HG03039 (cell line): ENCODE data around the gene PRM2.

Experiments
- ATAC-seq: cut with Tn5 transposase; IDR thresholded peaks from one replicate; pipeline ENCODE4 v1.9.1; 2021; ENCODE audit warnings: mild to moderate bottlenecking, moderate library complexity; ENCODE audit not compliant: unreplicated experiment

PRM2 gene, protein sequence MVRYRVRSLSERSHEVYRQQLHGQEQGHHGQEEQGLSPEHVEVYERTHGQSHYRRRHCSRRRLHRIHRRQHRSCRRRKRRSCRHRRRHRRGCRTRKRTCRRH

DNA sequence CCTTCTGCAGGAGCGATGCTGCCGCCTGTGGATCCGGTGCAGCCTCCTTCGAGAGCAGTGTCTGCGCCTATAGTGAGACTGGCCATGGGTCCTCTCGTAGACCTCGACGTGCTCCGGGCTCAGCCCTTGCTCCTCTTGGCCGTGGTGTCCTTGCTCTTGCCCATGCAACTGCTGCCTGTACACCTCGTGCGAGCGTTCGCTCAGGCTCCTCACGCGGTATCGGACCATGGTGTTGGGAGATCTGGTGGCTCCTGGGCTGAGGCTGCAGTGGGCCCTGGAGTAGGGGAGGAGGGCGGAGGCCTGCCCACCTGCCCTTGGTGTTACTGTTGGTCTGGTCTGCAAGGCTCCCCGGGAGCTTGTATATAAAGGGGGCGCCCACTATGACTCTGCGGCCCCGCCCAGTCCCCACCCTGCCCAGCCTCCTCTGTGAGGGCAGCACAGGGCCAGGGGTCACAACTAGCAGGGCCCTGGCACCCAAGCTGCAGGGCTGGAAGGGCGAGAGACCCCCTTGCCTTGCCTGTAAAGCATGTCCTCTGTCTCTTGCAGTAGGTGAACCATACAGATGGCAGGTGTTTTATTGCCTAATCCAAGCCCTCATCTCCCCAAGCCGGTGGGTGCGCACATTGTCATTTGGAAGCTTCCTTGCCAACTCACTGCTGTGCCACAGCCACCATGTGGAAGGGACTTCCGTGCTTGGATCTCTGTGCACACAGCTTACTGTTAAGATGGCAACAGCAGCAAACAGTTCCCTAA, at the start of gene PRM2:
PRM2 (minus strand) TSS at position 338 of the 753 bp plus-strand sequence; CDS start at position 228, 110 bp downstream.
- ATAC-seq = no peak

DNA sequence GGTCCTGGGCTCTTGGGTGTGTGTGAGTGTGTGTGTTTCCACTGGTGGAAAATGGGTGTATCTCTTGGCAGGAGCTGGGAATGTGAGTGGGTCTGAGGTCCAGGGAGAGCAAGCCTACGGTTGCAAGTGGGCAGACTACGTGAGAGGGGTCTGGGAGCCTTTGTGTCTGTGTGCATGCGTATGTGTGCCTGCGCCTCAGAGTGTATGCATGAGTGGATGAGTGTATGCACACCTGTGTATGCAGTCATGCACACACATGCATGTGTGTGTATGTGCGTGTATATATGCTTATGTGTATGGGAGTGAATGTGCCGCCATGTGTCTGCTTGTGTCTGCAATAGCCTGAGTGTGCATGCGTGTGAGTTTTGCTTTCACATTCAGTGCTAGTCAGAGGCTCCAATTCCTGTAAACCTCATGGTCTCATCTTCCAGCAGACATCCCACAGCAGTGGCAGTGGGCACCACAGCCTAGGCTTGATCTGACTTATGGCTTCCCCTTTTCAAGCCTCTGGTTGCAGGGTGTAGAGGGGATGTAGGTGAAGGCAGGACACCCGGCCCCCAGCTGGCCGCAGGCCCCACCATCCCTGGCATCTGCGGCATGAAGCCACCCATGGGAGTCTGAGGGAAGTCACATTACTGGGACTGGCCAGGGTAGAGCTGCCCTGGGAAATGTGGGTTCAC, 49.3 kb upstream of the PRM2 start:
- ATAC-seq = no peak

DNA sequence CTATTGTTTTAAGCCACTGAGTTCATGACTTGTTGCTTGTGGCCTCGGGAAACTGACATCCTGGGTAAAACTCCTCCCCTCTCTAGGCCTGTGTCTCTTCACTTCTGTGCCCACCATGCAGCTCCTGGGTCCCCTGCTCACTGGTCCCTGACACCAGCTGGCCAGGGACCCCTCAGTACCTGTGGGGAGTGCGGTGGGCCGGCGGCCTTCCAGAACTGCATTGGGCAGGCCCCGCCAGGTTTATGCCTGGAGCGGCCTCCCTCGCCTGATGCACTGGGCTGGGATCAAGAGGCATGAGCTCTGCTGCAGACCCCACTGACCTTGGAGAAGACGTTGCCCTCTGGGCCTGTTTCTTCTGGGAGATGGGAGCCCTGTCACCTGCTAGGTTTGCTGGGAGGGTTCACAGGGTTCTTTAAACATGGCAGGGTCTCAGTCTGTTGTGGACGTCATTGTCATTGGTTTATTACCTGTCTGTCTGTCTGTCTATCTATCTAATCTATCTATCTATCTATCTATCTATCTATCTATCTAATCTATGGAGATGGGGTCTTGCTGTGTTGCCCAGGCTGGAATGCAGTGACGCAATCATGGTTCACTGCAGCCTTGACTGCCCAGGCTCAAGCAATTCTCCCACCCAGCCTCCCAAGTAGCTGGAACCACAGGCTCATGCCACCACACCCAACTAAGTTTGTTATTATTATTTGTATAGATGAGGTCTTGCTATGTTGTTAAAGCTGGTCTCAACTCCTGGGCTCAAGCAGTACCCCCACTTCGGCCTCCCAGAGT, 47.5 kb upstream of the PRM2 start:
- no peak for ATAC-seq

DNA sequence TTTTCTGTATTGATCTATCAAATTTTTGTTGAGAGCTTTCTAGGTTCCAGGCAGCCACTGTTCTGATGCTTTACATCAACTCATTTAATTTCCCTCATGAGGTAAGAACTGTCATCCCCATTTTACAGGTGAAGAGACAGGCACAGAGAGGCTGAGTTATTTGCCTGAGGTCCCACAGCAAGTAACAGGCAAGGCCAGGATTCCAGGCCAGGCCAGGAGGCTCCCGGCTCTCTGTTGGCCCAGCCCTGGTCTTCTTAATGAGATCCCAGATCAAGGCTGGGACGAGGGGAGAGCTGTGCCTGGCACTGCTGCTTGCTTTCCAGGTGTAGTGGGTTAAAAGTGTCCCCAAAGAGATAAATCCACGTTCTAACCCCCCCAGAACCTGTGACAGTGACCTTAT, 46.5 kb upstream of the PRM2 start:
- ATAC-seq = no peak

DNA sequence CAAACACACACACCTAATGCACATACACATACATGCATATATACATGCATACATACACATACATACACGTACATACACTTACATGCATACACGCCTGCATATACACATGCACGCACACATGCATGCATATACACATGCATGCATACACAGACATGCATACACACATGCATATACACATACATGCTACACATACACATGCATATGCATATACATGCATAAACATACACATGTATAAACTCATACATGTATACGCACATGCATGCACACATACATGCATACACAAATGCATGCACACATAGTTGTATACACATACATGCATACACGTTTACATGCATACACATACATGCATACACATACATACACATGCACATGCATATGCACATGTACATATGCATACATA, 45.4 kb upstream of the PRM2 start:
- ATAC-seq = no peak

DNA sequence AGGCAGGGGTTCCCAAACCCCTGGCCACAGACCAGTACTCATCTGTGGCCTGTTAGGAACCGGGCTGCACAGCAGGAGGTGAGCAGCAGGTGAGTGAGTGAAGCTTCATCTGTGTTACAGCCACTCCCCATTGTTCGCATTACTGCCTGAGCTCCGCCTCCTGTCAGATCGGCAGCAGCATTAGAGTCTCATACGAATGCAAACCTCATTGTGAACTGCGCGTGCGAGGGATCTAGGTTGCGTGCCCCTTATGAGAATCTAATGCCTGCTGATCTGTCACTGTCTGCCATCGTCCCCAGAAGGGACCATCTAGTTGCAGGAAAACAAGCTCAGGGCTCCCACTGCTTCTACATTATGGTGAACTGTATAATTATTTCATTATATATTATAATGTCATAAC, 43.9 kb upstream of the PRM2 start:
- no peak for ATAC-seq

DNA sequence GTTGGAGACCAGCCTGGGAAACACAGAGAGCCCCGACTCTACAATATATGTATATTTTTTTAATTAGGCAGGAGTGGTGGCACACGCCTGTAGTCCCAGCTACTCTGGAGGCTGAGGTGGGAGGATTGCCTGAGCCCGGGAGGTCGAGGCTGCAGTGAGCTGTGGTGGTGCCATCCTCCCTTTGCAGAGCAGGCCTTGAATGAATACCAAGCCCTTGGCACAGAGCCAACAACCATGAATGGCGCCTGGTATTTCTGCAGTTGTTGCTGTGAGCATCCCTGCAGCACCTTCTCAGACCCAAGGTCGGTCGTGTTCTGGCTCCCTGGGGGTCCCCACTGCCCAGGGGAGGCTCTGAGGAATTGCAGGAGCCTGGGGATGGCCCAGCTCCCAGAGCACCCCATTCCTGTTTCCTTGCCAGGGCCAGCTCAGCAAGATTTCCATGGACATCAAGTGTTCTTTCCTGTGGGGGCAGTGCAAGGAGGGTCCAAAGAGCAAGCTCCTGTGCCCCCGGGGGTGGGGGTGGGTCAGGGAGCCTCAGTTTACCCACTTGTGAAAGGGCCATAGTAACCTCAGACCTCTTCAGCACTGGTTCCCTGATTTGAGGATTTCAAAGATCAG, 43.4 kb upstream of the PRM2 start:
- no peak for ATAC-seq

DNA sequence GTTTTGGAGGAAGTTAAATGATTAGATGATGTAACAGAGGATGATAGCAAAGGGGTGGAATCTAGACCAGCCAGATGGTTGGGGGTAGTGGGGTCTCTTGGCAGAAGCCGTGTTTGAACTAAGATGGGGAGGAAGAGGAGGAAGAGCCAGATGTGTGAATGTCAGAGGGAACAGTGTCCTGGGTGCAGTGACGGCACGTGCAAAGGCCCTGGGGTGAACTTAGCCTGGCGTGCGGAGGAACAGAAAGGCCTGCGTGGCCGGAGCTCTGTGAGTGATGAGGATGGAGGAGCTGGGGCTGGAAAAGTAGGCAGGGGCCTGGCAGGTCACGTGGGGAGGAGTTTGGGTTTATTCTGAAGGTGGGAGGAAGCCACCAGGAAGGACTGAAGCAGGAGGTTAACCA, 42.5 kb upstream of the PRM2 start:
- ATAC-seq = no peak

DNA sequence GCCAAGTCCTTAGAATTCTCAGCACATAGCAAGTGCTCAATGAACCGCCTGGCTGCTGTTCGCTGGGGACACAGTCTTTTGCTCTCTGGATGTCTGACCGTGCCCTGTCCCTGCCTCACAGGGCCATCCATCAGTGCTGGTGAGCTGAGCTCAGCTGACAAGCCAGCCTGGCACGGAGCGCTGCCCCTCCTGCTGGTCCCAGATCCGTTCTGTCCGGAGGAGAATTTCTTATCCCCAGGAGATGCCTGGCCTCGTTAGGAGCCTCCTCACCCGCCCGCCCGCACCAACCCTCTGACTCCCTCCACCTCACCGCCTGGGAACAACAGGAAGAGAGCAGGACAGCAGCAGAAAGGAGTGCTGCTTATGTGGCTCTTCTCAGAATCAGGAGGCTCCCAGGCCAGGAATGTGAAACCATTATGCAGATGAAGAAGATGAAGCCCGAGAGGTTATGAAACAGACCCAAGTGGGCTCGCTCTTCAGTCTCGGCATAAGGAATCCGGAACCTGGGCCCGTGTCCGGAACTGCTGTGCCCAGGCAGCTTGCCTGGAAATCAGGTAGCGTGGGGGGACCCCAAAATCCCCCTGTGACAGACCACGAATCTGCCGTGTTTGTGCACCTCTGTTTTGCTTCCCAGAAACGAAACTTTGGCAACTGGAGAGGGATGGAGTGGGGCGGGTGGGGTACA, 40.2 kb upstream of the PRM2 start:
- no peak for ATAC-seq

DNA sequence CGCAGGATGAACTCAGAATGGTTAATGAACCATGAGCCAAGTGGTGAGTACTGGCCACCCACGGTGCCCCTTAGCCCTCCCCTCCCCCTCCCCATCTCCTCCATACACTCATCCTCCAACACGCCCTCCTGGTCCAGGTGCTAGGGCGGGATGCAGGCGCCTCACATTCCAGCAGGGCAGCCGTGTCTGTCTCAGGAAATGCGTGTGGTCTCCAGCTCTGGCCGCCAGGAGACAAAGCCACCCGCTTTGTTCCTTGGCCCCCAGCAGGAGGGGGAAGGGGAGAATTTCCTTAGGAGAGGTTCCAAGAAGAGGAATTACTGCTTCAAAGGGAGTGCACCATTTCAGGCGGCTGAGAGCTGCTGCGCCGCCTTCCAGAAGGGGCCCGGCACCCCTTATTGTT, 39.2 kb upstream of the PRM2 start:
- ATAC-seq = no peak

DNA sequence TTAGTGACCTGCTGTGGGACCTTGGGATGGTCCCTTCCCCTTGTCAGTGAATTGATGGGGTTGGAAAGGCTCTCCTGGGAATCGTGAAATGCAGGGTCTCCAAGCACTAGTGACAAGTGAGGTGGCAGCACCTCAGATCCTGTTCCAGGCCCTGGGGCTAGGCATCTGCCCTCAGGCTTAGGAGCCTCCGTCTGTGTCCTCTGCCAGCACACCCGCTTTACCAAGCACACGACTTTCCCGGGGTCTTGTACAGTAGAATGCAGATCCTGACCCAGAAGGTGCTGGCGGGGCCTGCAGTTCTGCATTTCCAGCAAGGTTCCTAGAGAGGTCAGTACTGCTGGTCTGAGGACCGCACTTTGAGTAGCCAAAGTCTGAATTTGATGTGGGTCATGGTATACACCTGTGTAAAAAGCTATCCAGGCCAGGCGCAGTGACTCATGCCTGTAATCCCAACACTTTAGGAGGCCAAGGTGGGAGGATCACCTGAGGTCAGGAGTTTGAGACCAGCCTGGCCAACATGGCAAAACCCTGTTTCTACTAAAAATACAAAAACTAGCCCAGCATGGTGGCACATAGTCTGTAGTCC, 38.1 kb upstream of the PRM2 start:
- ATAC-seq = no peak

DNA sequence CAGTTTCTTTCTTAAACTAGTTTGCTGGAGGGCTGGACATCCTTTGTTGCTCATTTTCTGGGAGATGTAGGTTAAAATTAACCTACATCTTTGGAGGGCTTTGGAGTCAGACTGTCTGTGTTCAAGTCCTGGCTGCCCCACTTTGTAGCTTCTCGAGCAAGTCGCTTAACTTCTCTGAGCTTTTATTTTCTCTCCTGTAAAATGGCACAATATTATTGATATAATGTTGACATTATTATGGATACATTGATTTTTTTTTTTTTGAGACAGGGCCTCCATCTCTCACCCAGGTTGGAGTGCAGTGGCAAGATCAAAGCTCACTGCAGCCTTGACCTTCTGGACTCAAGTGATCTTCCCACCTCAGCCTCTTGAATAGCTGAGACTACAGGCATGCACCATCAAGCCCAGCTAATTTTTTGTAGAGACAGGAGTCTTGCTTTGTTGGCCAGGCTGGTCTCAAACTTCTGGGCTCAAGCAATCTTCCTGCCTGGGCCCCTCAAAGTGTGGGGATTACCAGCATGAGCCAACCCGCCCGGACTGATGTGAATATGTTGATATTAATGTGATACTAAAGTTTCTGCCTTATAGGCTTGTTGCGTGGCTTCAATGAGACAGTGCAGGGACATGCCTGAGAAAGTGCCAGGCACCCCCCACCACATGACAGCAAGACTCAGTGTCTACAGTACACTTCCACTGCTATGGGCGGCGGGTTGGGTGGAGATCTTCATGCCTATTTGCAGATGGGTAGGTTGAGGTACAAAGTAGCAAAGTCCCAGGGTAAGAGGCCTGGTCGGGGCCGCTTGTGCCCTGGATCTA, 37.4 kb upstream of the PRM2 start:
- ATAC-seq = no peak

DNA sequence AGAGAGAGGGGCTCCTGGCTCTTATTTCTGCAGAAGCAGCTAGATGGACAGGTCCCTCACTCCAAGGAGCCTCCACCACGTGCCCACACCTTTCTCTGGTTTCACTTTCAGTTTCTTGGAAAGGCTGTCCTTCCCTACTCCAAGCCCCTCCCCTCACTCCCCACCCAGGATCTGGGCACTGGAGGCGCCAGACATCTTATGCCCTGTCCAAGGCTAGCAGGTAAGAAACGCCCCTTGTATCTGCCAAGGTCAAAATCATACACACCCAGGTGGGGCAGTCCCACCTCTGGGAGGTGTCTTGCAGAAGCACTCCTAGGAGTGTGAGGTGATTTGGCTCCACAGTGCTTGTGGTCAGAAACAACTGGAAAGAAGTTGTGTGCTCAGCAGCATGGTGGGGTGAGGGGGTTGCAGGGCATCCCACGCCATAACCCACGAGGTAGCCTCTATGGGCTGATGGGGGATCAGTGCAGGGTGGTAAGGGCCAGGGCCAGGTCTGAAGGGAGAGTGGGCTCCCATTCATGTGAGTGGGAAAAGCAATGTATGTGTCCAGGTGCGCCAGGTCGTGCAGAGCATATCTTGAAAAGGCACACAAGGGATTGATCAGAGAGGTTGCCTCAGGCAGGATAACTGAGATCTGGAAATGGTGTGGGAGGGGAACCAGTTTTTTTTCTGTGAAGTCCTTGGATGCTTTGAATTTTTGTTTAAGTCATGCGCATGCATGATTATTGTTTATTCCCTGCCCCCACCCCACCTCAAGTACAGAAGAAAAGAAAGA, 36.6 kb upstream of the PRM2 start:
- ATAC-seq = no peak

DNA sequence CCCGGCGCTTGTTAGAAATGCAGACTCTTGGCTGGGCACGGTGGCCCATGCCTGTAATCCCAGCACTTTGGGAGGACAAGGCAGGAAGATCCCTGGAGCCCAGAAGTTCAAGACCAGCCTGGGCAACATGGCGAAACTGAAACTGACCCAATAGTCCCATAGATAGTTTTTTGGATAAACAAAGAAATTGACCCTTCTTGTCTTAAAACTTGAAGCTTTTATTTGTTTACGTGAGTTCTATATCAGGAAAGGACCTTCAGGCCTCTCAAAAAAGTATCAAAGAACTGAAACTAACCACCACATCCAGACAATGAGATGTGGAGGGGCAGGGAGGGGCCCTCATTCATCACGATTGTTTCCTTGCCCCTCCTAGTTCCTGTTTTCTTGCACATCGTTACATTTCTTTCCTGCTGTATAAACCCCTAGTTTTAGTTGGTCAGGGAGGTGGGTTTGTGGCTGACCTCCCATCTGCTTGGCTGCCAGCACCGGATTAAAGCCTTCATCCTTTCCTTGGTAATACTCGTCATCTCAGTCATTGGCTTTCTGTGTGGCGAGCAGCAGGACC, 34.8 kb upstream of the PRM2 start:
- ATAC-seq = peak; percentile 42

DNA sequence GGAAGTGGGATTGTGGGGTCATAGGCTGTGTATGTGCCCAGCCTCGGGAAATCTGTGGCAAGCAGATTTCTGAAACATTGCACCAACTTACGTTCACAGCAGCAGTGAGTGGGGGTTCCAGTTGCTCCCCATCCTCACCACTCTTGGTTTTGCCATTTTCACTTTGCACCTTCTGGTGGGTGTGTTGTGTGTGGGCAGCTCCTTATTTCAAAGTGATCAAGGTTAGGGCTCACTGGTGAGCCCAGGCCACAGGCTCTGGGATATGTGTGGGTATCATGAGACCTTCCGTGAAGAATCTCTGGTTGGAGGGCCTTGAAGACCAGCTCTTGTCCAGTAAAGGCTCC, 34.3 kb upstream of the PRM2 start:
- no peak for ATAC-seq

DNA sequence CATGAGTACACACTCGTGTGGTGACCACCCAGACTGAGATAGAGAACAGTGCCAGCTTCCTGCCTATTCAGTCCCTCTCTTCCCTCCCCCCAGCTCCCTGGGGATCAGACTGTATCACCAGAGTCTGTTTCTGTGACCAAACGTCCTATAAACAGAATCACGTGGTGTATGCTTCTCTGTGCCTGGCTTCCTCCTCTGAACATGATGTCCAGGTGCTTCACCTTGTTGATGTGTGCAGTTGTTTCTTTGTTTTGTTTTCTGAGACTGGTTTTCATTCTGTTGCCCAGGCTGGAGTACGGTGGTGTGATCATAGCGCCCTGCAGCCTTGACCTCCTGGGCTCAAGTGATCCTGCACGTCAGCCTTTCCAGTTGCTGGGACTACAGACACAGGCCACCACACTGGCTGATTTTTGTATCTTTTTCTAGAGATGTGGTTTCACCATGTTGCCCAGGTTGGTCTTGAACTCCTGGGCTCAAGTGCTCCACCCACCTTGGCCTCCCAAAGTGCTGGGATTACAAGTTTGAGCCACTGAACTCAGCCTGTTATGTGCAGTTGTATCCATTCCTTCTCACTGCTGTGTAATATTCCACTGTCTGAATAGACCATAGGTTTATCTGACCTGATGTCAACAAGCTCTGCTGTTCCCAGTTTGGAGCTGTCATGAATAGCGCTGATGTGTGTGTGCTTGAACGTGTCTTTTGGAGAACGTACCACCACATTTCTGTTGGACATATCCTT, 33.8 kb upstream of the PRM2 start:
- peak; percentile 35 for ATAC-seq

DNA sequence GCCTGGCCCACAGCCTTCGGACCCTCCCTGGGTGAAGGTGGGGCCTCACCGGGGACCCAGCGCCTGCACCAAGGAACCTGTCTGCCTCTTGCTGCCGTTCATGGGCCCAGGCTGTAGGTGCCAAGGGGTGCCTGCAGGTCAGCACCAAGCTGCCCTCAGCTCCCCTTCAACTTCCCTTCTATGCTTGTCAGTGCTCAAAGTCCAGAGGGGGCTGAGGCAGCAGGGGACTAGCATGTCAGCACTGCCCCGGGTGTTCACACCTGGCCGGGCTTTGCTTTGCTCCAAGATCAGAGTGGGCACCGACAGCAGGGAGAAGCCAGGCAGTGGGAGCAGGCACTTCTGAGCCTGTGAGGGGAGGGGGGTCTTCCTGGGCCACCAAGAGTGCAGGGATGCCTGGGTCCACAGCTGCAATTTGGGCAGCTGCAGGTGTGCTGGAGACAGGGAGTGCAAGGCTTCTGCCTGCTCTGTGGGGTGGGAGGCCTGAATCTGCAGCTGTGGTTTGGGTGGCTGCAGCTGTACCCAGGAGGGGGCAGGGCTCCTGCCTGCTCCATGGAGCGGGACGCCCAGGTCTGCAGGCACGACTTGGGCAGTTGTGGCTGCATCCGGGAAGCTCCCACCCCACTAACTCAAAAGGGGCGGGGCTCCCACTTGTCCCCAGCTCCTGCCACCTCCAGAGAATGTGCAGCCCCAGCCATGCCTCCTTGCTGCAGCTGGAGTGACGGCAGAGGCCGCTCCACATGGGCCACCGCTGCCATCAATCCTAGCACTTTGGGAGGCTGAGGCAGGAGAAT, 32.4 kb upstream of the PRM2 start:
- no peak for ATAC-seq
